Mesothelial cell of epicardium (in vitro differentiated cells): ENCODE measurements around the gene MFAP4. TPM values are rescaled to one million over a fixed set of nuclear protein-coding genes. Genes with fewer than 3 reads are reported as not detected.
A peak's percentile ranks its signal among the peaks of the same experiment; 100 is the strongest.

Source experiments
- DNase-seq, 2 experiments: peaks; one replicate each; pipeline ENCODE4 v3.0.0; 2021; ENCODE audit warnings: low spot score in 2 of 2; ENCODE audit not compliant: unreplicated experiment in 2 of 2
- H3K27ac Mint-ChIP-seq: 2 replicates; pipeline ENCODE4 v1.8.0; 2021; ENCODE audit warnings: mixed read lengths
- H3K27me3 Mint-ChIP-seq: 2 replicates; pipeline ENCODE4 v1.8.0; 2021; ENCODE audit warnings: low read depth, mixed read lengths
- H3K36me3 Mint-ChIP-seq: 2 replicates; pipeline ENCODE4 v1.8.0; 2021; ENCODE audit warnings: mixed read lengths
- H3K4me1 Mint-ChIP-seq: 2 replicates; pipeline ENCODE4 v1.8.0; 2021; ENCODE audit warnings: mixed read lengths
- H3K4me3 Mint-ChIP-seq: 2 replicates; pipeline ENCODE4 v1.8.0; 2021; ENCODE audit warnings: mild to moderate bottlenecking, moderate library complexity, mixed read lengths
- H3K9me3 Mint-ChIP-seq: 2 replicates; pipeline ENCODE4 v1.8.0; 2021; ENCODE audit warnings: mixed read lengths
- total RNA-seq: library from RNA; stranded (reverse); gene quantifications from 3 replicates; pipeline ENCODE4 v1.2.1, GENCODE V29; 2021
- TF ChIP-seq, protein P1 (sequence below): fragments of 200-600 bp; sonication (generic); IDR thresholded peaks from one replicate; pipeline ENCODE4 v1.5.0; 2021; ENCODE audit warnings: antibody characterized with exemption; ENCODE audit not compliant: unreplicated experiment

Gene MFAP4
- total RNA-seq, 1 donor from 2014 or later = 213 TPM

DNA sequence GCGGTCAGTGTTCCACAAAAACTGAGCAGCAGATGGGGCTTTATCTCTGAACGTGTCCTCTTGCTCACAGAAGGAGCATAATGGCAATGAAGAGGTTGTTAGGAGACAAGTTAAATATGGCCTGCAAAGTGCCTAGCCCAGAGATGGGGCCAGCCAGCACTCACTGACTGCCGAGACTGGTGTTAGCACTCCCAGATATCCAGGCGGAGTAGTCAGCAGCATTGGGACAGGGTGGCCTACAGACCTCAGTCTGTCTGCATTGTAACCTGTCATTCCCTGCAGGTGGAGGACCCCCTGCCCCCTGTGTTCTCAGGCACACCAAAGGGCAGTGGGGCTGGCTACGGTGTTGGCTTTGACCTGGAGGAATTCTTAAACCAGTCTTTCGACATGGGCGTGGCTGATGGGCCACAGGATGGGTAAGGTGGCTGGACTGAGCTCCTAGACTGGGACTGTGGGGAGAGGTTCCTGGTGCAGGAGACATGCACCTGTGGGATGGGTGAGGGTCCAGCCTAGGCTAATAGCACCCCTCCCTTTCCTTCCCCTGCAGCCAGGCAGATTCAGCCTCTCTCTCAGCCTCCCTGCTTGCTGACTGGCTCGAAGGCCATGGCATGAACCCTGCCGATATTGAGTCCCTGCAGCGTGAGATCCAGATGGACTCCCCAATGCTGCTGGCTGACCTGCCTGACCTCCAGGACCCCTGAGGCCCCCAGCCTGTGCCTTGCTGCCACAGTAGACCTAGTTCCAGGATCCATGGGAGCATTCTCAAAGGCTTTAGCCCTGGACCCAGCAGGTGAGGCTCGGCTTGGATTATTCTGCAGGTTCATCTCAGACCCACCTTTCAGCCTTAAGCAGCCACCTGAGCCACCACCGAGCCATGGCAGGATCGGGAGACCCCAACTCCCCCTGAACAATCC lies 4.2 kb downstream of the MFAP4 start:
- peak overlapping the region; percentile 25 for H3K27ac Mint-ChIP-seq
- H3K27me3 Mint-ChIP-seq = no peaks in the 10 kb centered on the region
- no peak for DNase-seq
- no peaks in the 10 kb centered on the region for H3K9me3 Mint-ChIP-seq
- peaks cover 51% of the 10 kb centered on the region for H3K4me1 Mint-ChIP-seq
- TF ChIP-seq, protein P1, sequence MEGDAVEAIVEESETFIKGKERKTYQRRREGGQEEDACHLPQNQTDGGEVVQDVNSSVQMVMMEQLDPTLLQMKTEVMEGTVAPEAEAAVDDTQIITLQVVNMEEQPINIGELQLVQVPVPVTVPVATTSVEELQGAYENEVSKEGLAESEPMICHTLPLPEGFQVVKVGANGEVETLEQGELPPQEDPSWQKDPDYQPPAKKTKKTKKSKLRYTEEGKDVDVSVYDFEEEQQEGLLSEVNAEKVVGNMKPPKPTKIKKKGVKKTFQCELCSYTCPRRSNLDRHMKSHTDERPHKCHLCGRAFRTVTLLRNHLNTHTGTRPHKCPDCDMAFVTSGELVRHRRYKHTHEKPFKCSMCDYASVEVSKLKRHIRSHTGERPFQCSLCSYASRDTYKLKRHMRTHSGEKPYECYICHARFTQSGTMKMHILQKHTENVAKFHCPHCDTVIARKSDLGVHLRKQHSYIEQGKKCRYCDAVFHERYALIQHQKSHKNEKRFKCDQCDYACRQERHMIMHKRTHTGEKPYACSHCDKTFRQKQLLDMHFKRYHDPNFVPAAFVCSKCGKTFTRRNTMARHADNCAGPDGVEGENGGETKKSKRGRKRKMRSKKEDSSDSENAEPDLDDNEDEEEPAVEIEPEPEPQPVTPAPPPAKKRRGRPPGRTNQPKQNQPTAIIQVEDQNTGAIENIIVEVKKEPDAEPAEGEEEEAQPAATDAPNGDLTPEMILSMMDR = no peak
- no peak overlapping the region for H3K4me3 Mint-ChIP-seq
- peaks cover 18% of the 10 kb centered on the region for H3K36me3 Mint-ChIP-seq

DNA sequence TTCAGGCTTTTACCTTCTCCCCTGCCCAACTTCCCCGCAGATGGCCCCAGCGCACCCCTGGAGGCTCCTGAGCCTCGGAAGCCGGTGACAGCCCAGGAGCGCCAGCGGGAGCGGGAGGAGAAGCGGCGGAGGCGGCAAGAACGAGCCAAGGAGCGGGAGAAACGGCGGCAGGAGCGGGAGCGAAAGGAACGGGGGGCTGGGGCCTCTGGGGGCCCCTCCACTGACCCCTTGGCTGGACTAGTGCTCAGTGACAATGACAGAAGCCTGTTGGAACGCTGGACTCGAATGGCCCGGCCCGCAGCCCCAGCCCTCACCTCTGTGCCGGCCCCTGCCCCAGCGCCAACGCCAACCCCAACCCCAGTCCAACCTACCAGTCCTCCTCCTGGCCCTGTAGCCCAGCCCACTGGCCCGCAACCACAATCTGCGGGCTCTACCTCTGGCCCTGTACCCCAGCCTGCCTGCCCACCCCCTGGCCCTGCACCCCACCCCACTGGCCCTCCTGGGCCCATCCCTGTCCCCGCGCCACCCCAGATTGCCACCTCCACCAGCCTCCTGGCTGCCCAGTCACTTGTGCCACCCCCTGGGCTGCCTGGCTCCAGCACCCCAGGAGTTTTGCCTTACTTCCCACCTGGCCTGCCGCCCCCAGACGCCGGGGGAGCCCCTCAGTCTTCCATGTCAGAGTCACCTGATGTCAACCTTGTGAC lies 5.1 kb downstream of the MFAP4 start:
- no peaks in the 10 kb centered on the region for H3K27me3 Mint-ChIP-seq
- peaks cover 46% of the 10 kb centered on the region for H3K4me1 Mint-ChIP-seq
- no peaks in the 10 kb centered on the region for H3K9me3 Mint-ChIP-seq
- H3K27ac Mint-ChIP-seq = peak overlapping the region; percentile 25
- peaks cover 18% of the 10 kb centered on the region for H3K36me3 Mint-ChIP-seq
- DNase-seq = no peak
- no peak overlapping the region for H3K4me3 Mint-ChIP-seq
- TF ChIP-seq, protein P1 = no peak

DNA sequence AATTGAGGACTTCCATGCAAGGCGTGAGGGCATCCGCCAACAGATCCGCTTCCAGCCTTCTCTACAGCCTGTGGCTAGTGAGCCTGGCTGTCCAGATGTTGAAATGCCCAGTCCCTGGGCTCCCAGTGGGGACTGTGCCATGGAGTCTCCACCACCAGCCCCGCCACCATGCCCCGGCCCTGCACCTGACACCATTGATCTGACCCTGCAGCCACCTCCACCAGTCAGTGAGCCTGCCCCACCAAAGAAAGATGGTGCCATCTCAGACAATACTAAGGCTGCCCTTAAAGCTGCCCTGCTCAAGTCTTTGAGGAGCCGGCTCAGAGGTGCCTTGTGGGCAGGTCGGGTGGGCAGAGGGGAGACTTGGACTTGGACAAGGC lies 5.6 kb downstream of the MFAP4 start:
- TF ChIP-seq, protein P1 = no peak
- no peak for DNase-seq
- Mint-ChIP-seq H3K27ac (peak overlapping the region; percentile 34), H3K4me3 (no peak overlapping the region), H3K27me3 (no peaks in the 10 kb centered on the region), H3K36me3 (peaks cover 18% of the 10 kb centered on the region), H3K9me3 (no peaks in the 10 kb centered on the region), H3K4me1 (peaks cover 45% of the 10 kb centered on the region)

DNA sequence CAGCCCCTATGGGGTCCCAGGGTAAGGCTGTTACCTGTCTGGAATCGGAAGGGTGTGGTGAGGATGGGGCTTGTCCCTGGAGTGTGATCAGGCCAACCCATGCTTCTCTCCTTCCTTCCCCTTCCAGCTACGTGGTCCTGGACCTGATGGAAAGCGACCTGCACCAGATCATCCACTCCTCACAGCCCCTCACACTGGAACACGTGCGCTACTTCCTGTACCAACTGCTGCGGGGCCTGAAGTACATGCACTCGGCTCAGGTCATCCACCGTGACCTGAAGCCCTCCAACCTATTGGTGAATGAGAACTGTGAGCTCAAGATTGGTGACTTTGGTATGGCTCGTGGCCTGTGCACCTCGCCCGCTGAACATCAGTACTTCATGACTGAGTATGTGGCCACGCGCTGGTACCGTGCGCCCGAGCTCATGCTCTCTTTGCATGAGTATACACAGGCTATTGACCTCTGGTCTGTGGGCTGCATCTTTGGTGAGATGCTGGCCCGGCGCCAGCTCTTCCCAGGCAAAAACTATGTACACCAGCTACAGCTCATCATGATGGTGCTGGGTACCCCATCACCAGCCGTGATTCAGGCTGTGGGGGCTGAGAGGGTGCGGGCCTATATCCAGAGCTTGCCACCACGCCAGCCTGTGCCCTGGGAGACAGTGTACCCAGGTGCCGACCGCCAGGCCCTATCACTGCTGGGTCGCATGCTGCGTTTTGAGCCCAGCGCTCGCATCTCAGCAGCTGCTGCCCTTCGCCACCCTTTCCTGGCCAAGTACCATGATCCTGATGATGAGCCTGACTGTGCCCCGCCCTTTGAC lies 6.3 kb downstream of the MFAP4 start:
- TF ChIP-seq, protein P1 = no peak
- DNase-seq = no peak

DNA sequence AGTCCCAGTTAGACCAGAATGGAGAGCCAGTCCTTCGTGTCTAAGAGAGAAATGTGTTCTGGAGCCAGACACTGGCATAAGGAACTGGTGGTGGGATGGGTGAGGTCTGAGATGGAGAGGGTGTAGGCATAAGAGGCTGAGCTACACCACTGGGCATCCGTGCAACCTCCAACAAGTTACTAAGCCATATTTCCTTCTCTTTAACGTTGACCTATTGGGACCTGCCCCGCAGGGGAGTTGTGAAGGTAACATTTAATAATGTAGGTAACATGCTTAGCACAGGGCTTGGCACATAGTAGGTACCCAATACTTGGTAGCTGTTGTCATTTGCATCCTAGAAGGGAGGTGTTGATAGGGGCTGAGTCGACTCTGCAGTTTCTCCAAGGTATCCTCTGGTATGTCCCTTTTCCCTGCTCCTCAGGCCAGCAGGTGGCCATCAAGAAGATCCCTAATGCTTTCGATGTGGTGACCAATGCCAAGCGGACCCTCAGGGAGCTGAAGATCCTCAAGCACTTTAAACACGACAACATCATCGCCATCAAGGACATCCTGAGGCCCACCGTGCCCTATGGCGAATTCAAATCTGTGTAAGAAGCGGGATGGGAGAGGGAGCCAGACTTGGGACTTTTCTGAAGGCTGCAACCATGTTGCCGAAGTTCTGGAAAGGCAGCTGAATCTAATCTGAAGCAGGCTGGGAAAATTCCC lies 7.5 kb downstream of the MFAP4 start:
- Mint-ChIP-seq H3K27me3 (no peaks in the 10 kb centered on the region), H3K4me1 (peaks cover 35% of the 10 kb centered on the region), H3K27ac (peak overlapping the region; percentile 99), H3K36me3 (peaks cover 15% of the 10 kb centered on the region), H3K9me3 (no peaks in the 10 kb centered on the region), H3K4me3 (peak overlapping the region; percentile 98)
- TF ChIP-seq, protein P1 = no peak
- no peak for DNase-seq

More for the DNA sequence above, 6.3 kb downstream of the MFAP4 start:
- Mint-ChIP-seq H3K27ac (peak overlapping the region; percentile 34), H3K4me3 (peak overlapping the region; percentile 26), H3K36me3 (peaks cover 18% of the 10 kb centered on the region), H3K27me3 (no peaks in the 10 kb centered on the region), H3K9me3 (no peaks in the 10 kb centered on the region), H3K4me1 (peaks cover 43% of the 10 kb centered on the region)
